ENCODE data around the gene ZSWIM1. TPM values are rescaled to one million over a fixed set of nuclear protein-coding genes. Genes with fewer than 3 reads are reported as not detected.

Gene ZSWIM1
- total and polyA plus RNA-seq, 3 donors from 2014 or later, result 11.4 to 24.5 (median 24.0) TPM

- H3K4me1 ChIP-seq, result peaks cover 39% of the 10 kb centered on the region
- no peaks in the 10 kb centered on the region for H3K27me3 ChIP-seq
- peak; percentile 39 for DNase-seq
- no peaks in the 10 kb centered on the region for H3K9me3 ChIP-seq
- H3K27ac ChIP-seq, result peak overlapping the region; percentile 61 to 90
- intact Hi-C loops (cut with DNase I; ENCODE audit: low total_unique reads), result no loop called here
- TF ChIP-seq CTCF (IDR thresholded peaks at IDR 0.05), result no peak
- TF ChIP-seq POLR2A (IDR thresholded peaks at IDR 0.05), result no peak
- no peaks in the 10 kb centered on the region for H3K36me3 ChIP-seq (ENCODE audit: low read depth, missing control alignments)
- WGBS, 2 donors, result 40 to 47% methylated on average over 5 of the region's 5 CpGs
- no peak overlapping the region for H3K4me3 ChIP-seq
Observed at GRCh38 chr20:45917790-45918141, 36.7 kb downstream of the ZSWIM1 start.

GRCh38 chr20:45918182-45918737 lies 37.2 kb downstream of the ZSWIM1 start:
- 30 to 50% methylated on average over 4 to 5 of the region's 5 CpGs for WGBS, 2 donors

GRCh38 chr20:45918779-45919537 lies 37.9 kb downstream of the ZSWIM1 start:
- no peak for DNase-seq
- Histone ChIP-seq H3K36me3 (ENCODE audit: low read depth, missing control alignments) (no peaks in the 10 kb centered on the region), H3K4me3 (no peak overlapping the region), H3K27me3 (no peaks in the 10 kb centered on the region), H3K9me3 (no peaks in the 10 kb centered on the region), H3K4me1 (peaks cover 45% of the 10 kb centered on the region), H3K27ac (peak overlapping the region; percentile 61 to 90)
- TF ChIP-seq CTCF (IDR thresholded peaks at IDR 0.05) (no peak), POLR2A (IDR thresholded peaks at IDR 0.05) (no peak)
- WGBS, 2 donors, result 81 to 85% methylated on average over 12 of the region's 12 CpGs
- intact Hi-C loops (cut with DNase I; ENCODE audit: low total_unique reads), result no loop called here

More at GRCh38 chr20:45918182-45918737, 37.2 kb downstream of the ZSWIM1 start:
- Histone ChIP-seq H3K9me3 (no peaks in the 10 kb centered on the region), H3K27ac (peak overlapping the region; percentile 61 to 90), H3K27me3 (no peaks in the 10 kb centered on the region), H3K4me3 (no peak overlapping the region), H3K36me3 (ENCODE audit: low read depth, missing control alignments) (no peaks in the 10 kb centered on the region), H3K4me1 (peaks cover 39% of the 10 kb centered on the region)
- TF ChIP-seq CTCF (IDR thresholded peaks at IDR 0.05) (no peak), POLR2A (IDR thresholded peaks at IDR 0.05) (no peak)
- DNase-seq, result no peak
- intact Hi-C loops (cut with DNase I; ENCODE audit: low total_unique reads), result no loop called here

- intact Hi-C loops (cut with DNase I; ENCODE audit: low total_unique reads), result no loop called here
- Histone ChIP-seq H3K9me3 (no peaks in the 10 kb centered on the region), H3K4me1 (peaks cover 52% of the 10 kb centered on the region), H3K27ac (peak overlapping the region; percentile 61 to 90), H3K27me3 (no peaks in the 10 kb centered on the region), H3K36me3 (ENCODE audit: low read depth, missing control alignments) (no peaks in the 10 kb centered on the region), H3K4me3 (no peak overlapping the region)
- no peak for TF ChIP-seq CTCF (IDR thresholded peaks at IDR 0.05)
- DNase-seq, result peak; percentile 84
- 39 to 50% methylated on average over 10 to 11 of the region's 11 CpGs for WGBS, 2 donors
Observed at GRCh38 chr20:45919542-45920399, 38.7 kb downstream of the ZSWIM1 start.

All from testis (tissue), 3 donors.